ENCODE data around the gene ADAMTS6.

ADAMTS6 gene

GRCh38 chr5:65121880-65122436 is 359.8 kb downstream of the ADAMTS6 start:
- Histone ChIP-seq H3K9me3 (ENCODE audit: control insufficient read depth in 2 of 2, low read length in 2 of 2) (no peaks in the 10 kb centered on the region), H3K27me3 (ENCODE audit: control insufficient read depth in 2 of 2, insufficient read depth in 2 of 2, low read length in 2 of 2) (no peaks in the 10 kb centered on the region), H3K27ac (ENCODE audit: low read depth in 2 of 2, low read length in 2 of 2) (no peak overlapping the region), H3K4me3 (ENCODE audit: low read length in 2 of 2) (no peak overlapping the region), H3K4me1 (ENCODE audit: control insufficient read depth in 2 of 2, insufficient read depth in 2 of 2, low read length in 2 of 2) (peaks cover 0 to 3% of the 10 kb centered on the region in 2 donors), H3K9ac (ENCODE audit: low read depth in 1 of 2, low read length in 2 of 2) (no peak overlapping the region), H3K36me3 (ENCODE audit: control insufficient read depth in 2 of 2, insufficient read depth in 2 of 2, low read length in 2 of 2) (no peaks in the 10 kb centered on the region)

- no peaks in the 10 kb centered on the region for H3K9me3 ChIP-seq (ENCODE audit: control insufficient read depth in 2 of 2, low read length in 2 of 2)
- no peak overlapping the region for H3K4me3 ChIP-seq (ENCODE audit: low read length in 2 of 2)
- no peaks in the 10 kb centered on the region for H3K4me1 ChIP-seq (ENCODE audit: control insufficient read depth in 2 of 2, insufficient read depth in 2 of 2, low read length in 2 of 2)
- no peak overlapping the region for H3K9ac ChIP-seq (ENCODE audit: low read depth in 1 of 2, low read length in 2 of 2)
- no peaks in the 10 kb centered on the region for H3K27me3 ChIP-seq (ENCODE audit: control insufficient read depth in 2 of 2, insufficient read depth in 2 of 2, low read length in 2 of 2)
- H3K36me3 ChIP-seq (ENCODE audit: control insufficient read depth in 2 of 2, insufficient read depth in 2 of 2, low read length in 2 of 2), result no peaks in the 10 kb centered on the region
- no peak overlapping the region for H3K27ac ChIP-seq (ENCODE audit: low read depth in 2 of 2, low read length in 2 of 2)
These were observed 361.3 kb downstream of the ADAMTS6 start for GRCh38 chr5:65120371-65120967.

GRCh38 chr5:65117525-65117924 is 364.2 kb downstream of the ADAMTS6 start:
- Histone ChIP-seq H3K9me3 (ENCODE audit: control insufficient read depth in 2 of 2, low read length in 2 of 2) (no peaks in the 10 kb centered on the region), H3K9ac (ENCODE audit: low read depth in 1 of 2, low read length in 2 of 2) (no peak overlapping the region), H3K4me1 (ENCODE audit: control insufficient read depth in 2 of 2, insufficient read depth in 2 of 2, low read length in 2 of 2) (no peaks in the 10 kb centered on the region), H3K4me3 (ENCODE audit: low read length in 2 of 2) (no peak overlapping the region), H3K27ac (ENCODE audit: low read depth in 2 of 2, low read length in 2 of 2) (no peak overlapping the region), H3K36me3 (ENCODE audit: control insufficient read depth in 2 of 2, insufficient read depth in 2 of 2, low read length in 2 of 2) (no peaks in the 10 kb centered on the region), H3K27me3 (ENCODE audit: control insufficient read depth in 2 of 2, insufficient read depth in 2 of 2, low read length in 2 of 2) (no peaks in the 10 kb centered on the region)

- no peak overlapping the region for H3K9ac ChIP-seq (ENCODE audit: low read depth in 1 of 2, low read length in 2 of 2)
- no peaks in the 10 kb centered on the region for H3K27me3 ChIP-seq (ENCODE audit: control insufficient read depth in 2 of 2, insufficient read depth in 2 of 2, low read length in 2 of 2)
- H3K4me1 ChIP-seq (ENCODE audit: control insufficient read depth in 2 of 2, insufficient read depth in 2 of 2, low read length in 2 of 2), result no peaks in the 10 kb centered on the region
- no peaks in the 10 kb centered on the region for H3K9me3 ChIP-seq (ENCODE audit: control insufficient read depth in 2 of 2, low read length in 2 of 2)
- H3K4me3 ChIP-seq (ENCODE audit: low read length in 2 of 2), result no peak overlapping the region
- no peaks in the 10 kb centered on the region for H3K36me3 ChIP-seq (ENCODE audit: control insufficient read depth in 2 of 2, insufficient read depth in 2 of 2, low read length in 2 of 2)
- H3K27ac ChIP-seq (ENCODE audit: low read depth in 2 of 2, low read length in 2 of 2), result no peak overlapping the region
These were observed 367.9 kb downstream of the ADAMTS6 start for GRCh38 chr5:65113771-65114170.

- no peaks in the 10 kb centered on the region for H3K4me1 ChIP-seq (ENCODE audit: control insufficient read depth in 2 of 2, insufficient read depth in 2 of 2, low read length in 2 of 2)
- no peaks in the 10 kb centered on the region for H3K9me3 ChIP-seq (ENCODE audit: control insufficient read depth in 2 of 2, low read length in 2 of 2)
- no peak overlapping the region for H3K27ac ChIP-seq (ENCODE audit: low read depth in 2 of 2, low read length in 2 of 2)
- H3K4me3 ChIP-seq (ENCODE audit: low read length in 2 of 2), result no peak overlapping the region
- no peak overlapping the region for H3K9ac ChIP-seq (ENCODE audit: low read depth in 1 of 2, low read length in 2 of 2)
- H3K27me3 ChIP-seq (ENCODE audit: control insufficient read depth in 2 of 2, insufficient read depth in 2 of 2, low read length in 2 of 2), result no peaks in the 10 kb centered on the region
- no peaks in the 10 kb centered on the region for H3K36me3 ChIP-seq (ENCODE audit: control insufficient read depth in 2 of 2, insufficient read depth in 2 of 2, low read length in 2 of 2)
These were observed 369.6 kb downstream of the ADAMTS6 start for GRCh38 chr5:65111961-65112658.

- no peak overlapping the region for H3K27ac ChIP-seq (ENCODE audit: low read depth in 2 of 2, low read length in 2 of 2)
- no peak overlapping the region for H3K4me3 ChIP-seq (ENCODE audit: low read length in 2 of 2)
- no peaks in the 10 kb centered on the region for H3K9me3 ChIP-seq (ENCODE audit: control insufficient read depth in 2 of 2, low read length in 2 of 2)
- no peak overlapping the region for H3K9ac ChIP-seq (ENCODE audit: low read depth in 1 of 2, low read length in 2 of 2)
- no peaks in the 10 kb centered on the region for H3K27me3 ChIP-seq (ENCODE audit: control insufficient read depth in 2 of 2, insufficient read depth in 2 of 2, low read length in 2 of 2)
- H3K4me1 ChIP-seq (ENCODE audit: control insufficient read depth in 2 of 2, insufficient read depth in 2 of 2, low read length in 2 of 2), result no peaks in the 10 kb centered on the region
- H3K36me3 ChIP-seq (ENCODE audit: control insufficient read depth in 2 of 2, insufficient read depth in 2 of 2, low read length in 2 of 2), result no peaks in the 10 kb centered on the region
These were observed 372.7 kb downstream of the ADAMTS6 start for GRCh38 chr5:65108786-65109743.

- Histone ChIP-seq H3K27ac (ENCODE audit: low read depth in 2 of 2, low read length in 2 of 2) (no peak overlapping the region), H3K9ac (ENCODE audit: low read depth in 1 of 2, low read length in 2 of 2) (no peak overlapping the region), H3K36me3 (ENCODE audit: control insufficient read depth in 2 of 2, insufficient read depth in 2 of 2, low read length in 2 of 2) (no peaks in the 10 kb centered on the region), H3K27me3 (ENCODE audit: control insufficient read depth in 2 of 2, insufficient read depth in 2 of 2, low read length in 2 of 2) (no peaks in the 10 kb centered on the region), H3K4me1 (ENCODE audit: control insufficient read depth in 2 of 2, insufficient read depth in 2 of 2, low read length in 2 of 2) (peaks cover 0 to 3% of the 10 kb centered on the region in 2 donors), H3K9me3 (ENCODE audit: control insufficient read depth in 2 of 2, low read length in 2 of 2) (no peaks in the 10 kb centered on the region), H3K4me3 (ENCODE audit: low read length in 2 of 2) (no peak overlapping the region)
These were observed 376.4 kb downstream of the ADAMTS6 start for GRCh38 chr5:65105301-65105700.

- H3K9ac ChIP-seq (ENCODE audit: low read depth in 1 of 2, low read length in 2 of 2), result no peak overlapping the region
- no peaks in the 10 kb centered on the region for H3K36me3 ChIP-seq (ENCODE audit: control insufficient read depth in 2 of 2, insufficient read depth in 2 of 2, low read length in 2 of 2)
- no peak overlapping the region for H3K27ac ChIP-seq (ENCODE audit: low read depth in 2 of 2, low read length in 2 of 2)
- no peak overlapping the region for H3K4me3 ChIP-seq (ENCODE audit: low read length in 2 of 2)
- no peaks in the 10 kb centered on the region for H3K9me3 ChIP-seq (ENCODE audit: control insufficient read depth in 2 of 2, low read length in 2 of 2)
- peaks cover 0 to 3% of the 10 kb centered on the region in 2 donors for H3K4me1 ChIP-seq (ENCODE audit: control insufficient read depth in 2 of 2, insufficient read depth in 2 of 2, low read length in 2 of 2)
- no peaks in the 10 kb centered on the region for H3K27me3 ChIP-seq (ENCODE audit: control insufficient read depth in 2 of 2, insufficient read depth in 2 of 2, low read length in 2 of 2)
These were observed 376.9 kb downstream of the ADAMTS6 start for GRCh38 chr5:65104831-65105230.

- H3K4me3 ChIP-seq (ENCODE audit: low read length in 2 of 2), result peak overlapping the region in 1 of 2 donors; percentile 69
- no peaks in the 10 kb centered on the region for H3K9me3 ChIP-seq (ENCODE audit: control insufficient read depth in 2 of 2, low read length in 2 of 2)
- no peaks in the 10 kb centered on the region for H3K27me3 ChIP-seq (ENCODE audit: control insufficient read depth in 2 of 2, insufficient read depth in 2 of 2, low read length in 2 of 2)
- H3K4me1 ChIP-seq (ENCODE audit: control insufficient read depth in 2 of 2, insufficient read depth in 2 of 2, low read length in 2 of 2), result peaks cover 0 to 3% of the 10 kb centered on the region in 2 donors
- H3K27ac ChIP-seq (ENCODE audit: low read depth in 2 of 2, low read length in 2 of 2), result no peak overlapping the region
- no peaks in the 10 kb centered on the region for H3K36me3 ChIP-seq (ENCODE audit: control insufficient read depth in 2 of 2, insufficient read depth in 2 of 2, low read length in 2 of 2)
- no peak overlapping the region for H3K9ac ChIP-seq (ENCODE audit: low read depth in 1 of 2, low read length in 2 of 2)
These were observed 377.8 kb downstream of the ADAMTS6 start for GRCh38 chr5:65103756-65104440.
